ENCODE results near the gene PLEKHG3.

Gene PLEKHG3

DNA sequence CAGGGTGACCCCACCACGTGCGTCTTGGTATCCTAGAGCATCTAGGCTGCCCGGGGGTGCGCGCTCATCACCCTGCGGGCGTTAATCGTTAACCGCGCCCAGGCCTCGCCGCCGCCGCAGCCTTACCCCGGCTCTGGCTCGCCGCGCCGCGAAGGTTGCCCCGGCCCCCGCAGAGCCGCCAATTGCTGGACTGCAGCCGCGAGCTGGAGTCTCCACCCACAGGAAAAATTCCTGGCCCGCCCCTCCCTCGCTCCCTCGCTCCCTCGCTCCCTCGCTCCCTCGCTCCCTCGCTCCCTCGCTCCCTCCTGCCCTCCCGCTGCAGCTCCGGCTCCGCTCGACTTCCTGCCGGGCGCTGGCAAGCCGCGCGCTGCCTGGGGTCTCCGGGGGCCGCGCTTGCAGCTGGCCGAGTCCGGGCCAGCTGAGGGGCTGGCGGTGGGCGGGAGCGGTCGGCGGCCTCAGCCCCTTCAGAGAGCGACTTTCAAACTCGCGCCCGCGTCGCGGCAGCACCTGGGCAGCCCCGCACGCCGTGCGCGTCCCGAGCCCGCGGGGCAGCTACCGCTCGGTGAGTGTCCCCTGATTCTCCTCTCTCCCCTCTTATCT lies at the start of gene PLEKHG3:
Gene PLEKHG3, plus strand, starts transcription at position 282 of the 600 bp plus-strand sequence. CDS start 23,208 bp downstream, outside the sequence.
- Histone ChIP-seq H3K36me3 (replicated peaks; ENCODE audit: insufficient read depth, low read length) (no peaks in the 10 kb centered on the region), H3K4me3 (ENCODE audit: low read length) (no peak within 1 kb of the TSS), H3K9me2 (replicated peaks; ENCODE audit: insufficient read depth, low read length) (no peaks in the 10 kb centered on the region), H3K9me3 (replicated peaks; ENCODE audit: insufficient read depth, low read length) (no peaks in the 10 kb centered on the region), H3K79me2 (ENCODE audit: low read length) (no peaks in the 10 kb centered on the region), H3K9ac (ENCODE audit: low read length) (no peak within 1 kb of the TSS), H2AFZ (ENCODE audit: low read length) (no peak within 1 kb of the TSS), H3K27ac (ENCODE audit: low read length) (no peak within 1 kb of the TSS), H3K27me3 (replicated peaks; ENCODE audit: insufficient read depth, low read length) (peaks cover 13% of the 10 kb centered on the region; the same call in 1 of the 2 replicates), H4K20me1 (ENCODE audit: insufficient read depth, low read length) (no peaks in the 10 kb centered on the region), H3K4me1 (ENCODE audit: low read length) (no peaks in the 10 kb centered on the region), H3F3A (ENCODE audit: insufficient read depth, low read length) (no peaks in the 10 kb centered on the region), H3K4me2 (ENCODE audit: low read depth, low read length) (peak within 1 kb of the TSS; percentile 52; the same call in 1 of the 2 replicates)
- no peak for DNase-seq
- TF ChIP-seq EZH2phosphoT487 (IDR thresholded peaks at IDR 0.05; ENCODE audit: low read length) (no peak), EZH2 (optimal IDR thresholded peaks at IDR 0.05; ENCODE audit: low read depth, low read length) (no peak)
- TF ChIP-seq, protein P1, sequence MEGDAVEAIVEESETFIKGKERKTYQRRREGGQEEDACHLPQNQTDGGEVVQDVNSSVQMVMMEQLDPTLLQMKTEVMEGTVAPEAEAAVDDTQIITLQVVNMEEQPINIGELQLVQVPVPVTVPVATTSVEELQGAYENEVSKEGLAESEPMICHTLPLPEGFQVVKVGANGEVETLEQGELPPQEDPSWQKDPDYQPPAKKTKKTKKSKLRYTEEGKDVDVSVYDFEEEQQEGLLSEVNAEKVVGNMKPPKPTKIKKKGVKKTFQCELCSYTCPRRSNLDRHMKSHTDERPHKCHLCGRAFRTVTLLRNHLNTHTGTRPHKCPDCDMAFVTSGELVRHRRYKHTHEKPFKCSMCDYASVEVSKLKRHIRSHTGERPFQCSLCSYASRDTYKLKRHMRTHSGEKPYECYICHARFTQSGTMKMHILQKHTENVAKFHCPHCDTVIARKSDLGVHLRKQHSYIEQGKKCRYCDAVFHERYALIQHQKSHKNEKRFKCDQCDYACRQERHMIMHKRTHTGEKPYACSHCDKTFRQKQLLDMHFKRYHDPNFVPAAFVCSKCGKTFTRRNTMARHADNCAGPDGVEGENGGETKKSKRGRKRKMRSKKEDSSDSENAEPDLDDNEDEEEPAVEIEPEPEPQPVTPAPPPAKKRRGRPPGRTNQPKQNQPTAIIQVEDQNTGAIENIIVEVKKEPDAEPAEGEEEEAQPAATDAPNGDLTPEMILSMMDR (IDR thresholded peaks at IDR 0.05; ENCODE audit: low read length), result no peak

GRCh38 chr14:64654901-64655300 lies 49.3 kb upstream of the PLEKHG3 start:
- H3K9me3 ChIP-seq (replicated peaks; ENCODE audit: insufficient read depth, low read length), result no peaks in the 10 kb centered on the region
- no peaks in the 10 kb centered on the region for H4K20me1 ChIP-seq (ENCODE audit: insufficient read depth, low read length)
- no peak overlapping the region for H3K4me2 ChIP-seq (ENCODE audit: low read depth, low read length)
- no peak overlapping the region for H3K27ac ChIP-seq (ENCODE audit: low read length)
- no peaks in the 10 kb centered on the region for H3K79me2 ChIP-seq (ENCODE audit: low read length)
- no peaks in the 10 kb centered on the region for H3K27me3 ChIP-seq (replicated peaks; ENCODE audit: insufficient read depth, low read length)
- no peak overlapping the region for H2AFZ ChIP-seq (ENCODE audit: low read length)
- no peak for DNase-seq
- H3F3A ChIP-seq (ENCODE audit: insufficient read depth, low read length), result no peaks in the 10 kb centered on the region
- TF ChIP-seq, protein P1 (IDR thresholded peaks at IDR 0.05; ENCODE audit: low read length), result no peak
- TF ChIP-seq EZH2phosphoT487 (IDR thresholded peaks at IDR 0.05; ENCODE audit: low read length), result no peak
- TF ChIP-seq EZH2 (optimal IDR thresholded peaks at IDR 0.05; ENCODE audit: low read depth, low read length), result no peak
- no peak overlapping the region for H3K4me3 ChIP-seq (ENCODE audit: low read length)
- H3K4me1 ChIP-seq (ENCODE audit: low read length), result no peaks in the 10 kb centered on the region
- H3K9ac ChIP-seq (ENCODE audit: low read length), result no peak overlapping the region
- no peaks in the 10 kb centered on the region for H3K9me2 ChIP-seq (replicated peaks; ENCODE audit: insufficient read depth, low read length)
- no peaks in the 10 kb centered on the region for H3K36me3 ChIP-seq (replicated peaks; ENCODE audit: insufficient read depth, low read length)

GRCh38 chr14:64656986-64657385 lies 47.2 kb upstream of the PLEKHG3 start:
- H4K20me1 ChIP-seq (ENCODE audit: insufficient read depth, low read length), result no peaks in the 10 kb centered on the region
- no peaks in the 10 kb centered on the region for H3K9me2 ChIP-seq (replicated peaks; ENCODE audit: insufficient read depth, low read length)
- no peaks in the 10 kb centered on the region for H3K79me2 ChIP-seq (ENCODE audit: low read length)
- H3K36me3 ChIP-seq (replicated peaks; ENCODE audit: insufficient read depth, low read length), result no peaks in the 10 kb centered on the region
- no peak overlapping the region for H3K9ac ChIP-seq (ENCODE audit: low read length)
- H2AFZ ChIP-seq (ENCODE audit: low read length), result no peak overlapping the region
- H3F3A ChIP-seq (ENCODE audit: insufficient read depth, low read length), result no peaks in the 10 kb centered on the region
- no peak overlapping the region for H3K27ac ChIP-seq (ENCODE audit: low read length)
- no peaks in the 10 kb centered on the region for H3K27me3 ChIP-seq (replicated peaks; ENCODE audit: insufficient read depth, low read length)
- no peak overlapping the region for H3K4me2 ChIP-seq (ENCODE audit: low read depth, low read length)
- H3K4me1 ChIP-seq (ENCODE audit: low read length), result no peaks in the 10 kb centered on the region
- DNase-seq, result no peak
- H3K9me3 ChIP-seq (replicated peaks; ENCODE audit: insufficient read depth, low read length), result no peaks in the 10 kb centered on the region
- no peak overlapping the region for H3K4me3 ChIP-seq (ENCODE audit: low read length)
- TF ChIP-seq, protein P1 (IDR thresholded peaks at IDR 0.05; ENCODE audit: low read length), result no peak
- no peak for TF ChIP-seq EZH2 (optimal IDR thresholded peaks at IDR 0.05; ENCODE audit: low read depth, low read length)
- no peak for TF ChIP-seq EZH2phosphoT487 (IDR thresholded peaks at IDR 0.05; ENCODE audit: low read length)

Data from MM.1S (cell line).